Type B pancreatic cell (in vitro differentiated cells): ENCODE measurements around the gene ZGLP1. TPM values are rescaled to one million over a fixed set of nuclear protein-coding genes. Genes with fewer than 3 reads are reported as not detected.

Experiments
- DNase-seq: peaks from one replicate; pipeline ENCODE4 v3.0.0; 2021; ENCODE audit warnings: mixed read lengths; ENCODE audit not compliant: unreplicated experiment; ENCODE audit errors: extremely low spot score
- H3K27ac Mint-ChIP-seq: 2 replicates; pipeline ENCODE4 v1.8.0; 2021; ENCODE audit warnings: mild to moderate bottlenecking, mixed read lengths
- H3K27me3 Mint-ChIP-seq: 2 replicates; pipeline ENCODE4 v1.8.0; 2021; ENCODE audit warnings: mixed read lengths
- H3K36me3 Mint-ChIP-seq: 2 replicates; pipeline ENCODE4 v1.8.0; 2021; ENCODE audit warnings: mixed read lengths
- H3K4me1 Mint-ChIP-seq: one replicate; pipeline ENCODE4 v1.8.0; 2021; ENCODE audit warnings: mixed read lengths; ENCODE audit not compliant: unreplicated experiment
- H3K4me3 Mint-ChIP-seq: 2 replicates; pipeline ENCODE4 v1.8.0; 2021; ENCODE audit warnings: mild to moderate bottlenecking, mixed read lengths
- H3K9me3 Mint-ChIP-seq: 2 replicates; pipeline ENCODE4 v1.8.0; 2021; ENCODE audit warnings: mixed read lengths
- total RNA-seq: library from RNA; stranded (reverse); gene quantifications from 2 replicates; pipeline ENCODE4 v1.2.1, GENCODE V29; 2021; ENCODE audit warnings: low replicate concordance
- TF ChIP-seq, protein P1 (sequence below): fragments of 200-600 bp; sonication (generic); conservative IDR thresholded peaks from 2 replicates; pipeline ENCODE4 v1.5.0; 2021; ENCODE audit warnings: antibody characterized with exemption, mild to moderate bottlenecking

Gene ZGLP1
- total RNA-seq, 1 donor from 2014 or later: 17.0 TPM

- Mint-ChIP-seq H3K36me3 (peaks cover 10% of the 10 kb centered on the region), H3K4me3 (no peak overlapping the region), H3K4me1 (no peaks in the 10 kb centered on the region), H3K27me3 (no peaks in the 10 kb centered on the region), H3K9me3 (no peaks in the 10 kb centered on the region), H3K27ac (peak overlapping the region; percentile 6)
- TF ChIP-seq, protein P1, sequence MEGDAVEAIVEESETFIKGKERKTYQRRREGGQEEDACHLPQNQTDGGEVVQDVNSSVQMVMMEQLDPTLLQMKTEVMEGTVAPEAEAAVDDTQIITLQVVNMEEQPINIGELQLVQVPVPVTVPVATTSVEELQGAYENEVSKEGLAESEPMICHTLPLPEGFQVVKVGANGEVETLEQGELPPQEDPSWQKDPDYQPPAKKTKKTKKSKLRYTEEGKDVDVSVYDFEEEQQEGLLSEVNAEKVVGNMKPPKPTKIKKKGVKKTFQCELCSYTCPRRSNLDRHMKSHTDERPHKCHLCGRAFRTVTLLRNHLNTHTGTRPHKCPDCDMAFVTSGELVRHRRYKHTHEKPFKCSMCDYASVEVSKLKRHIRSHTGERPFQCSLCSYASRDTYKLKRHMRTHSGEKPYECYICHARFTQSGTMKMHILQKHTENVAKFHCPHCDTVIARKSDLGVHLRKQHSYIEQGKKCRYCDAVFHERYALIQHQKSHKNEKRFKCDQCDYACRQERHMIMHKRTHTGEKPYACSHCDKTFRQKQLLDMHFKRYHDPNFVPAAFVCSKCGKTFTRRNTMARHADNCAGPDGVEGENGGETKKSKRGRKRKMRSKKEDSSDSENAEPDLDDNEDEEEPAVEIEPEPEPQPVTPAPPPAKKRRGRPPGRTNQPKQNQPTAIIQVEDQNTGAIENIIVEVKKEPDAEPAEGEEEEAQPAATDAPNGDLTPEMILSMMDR: no peak
- DNase-seq: no peak
Measured at GRCh38 chr19:10321874-10322835, 12.5 kb upstream of the ZGLP1 start.

DNA sequence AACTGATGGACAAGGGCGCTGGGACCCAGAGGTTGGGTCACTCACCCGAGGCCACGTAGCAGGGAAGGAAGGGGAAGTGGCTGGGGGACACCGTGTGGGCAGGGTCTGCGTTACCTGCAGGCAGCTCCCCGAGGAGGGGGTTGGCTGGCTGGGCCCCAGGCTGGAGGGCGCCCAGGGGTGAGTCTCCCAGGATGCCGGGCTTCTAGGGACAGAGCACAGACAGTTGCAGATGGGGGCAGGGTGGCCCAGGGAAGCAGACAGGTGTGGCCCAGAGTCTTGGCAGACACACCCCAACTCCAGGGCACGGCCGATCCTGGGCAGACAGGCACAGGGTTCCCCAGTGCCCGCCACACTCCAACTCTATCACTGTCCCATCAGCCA, 11.8 kb upstream of the ZGLP1 start:
- H3K36me3 Mint-ChIP-seq: peaks cover 10% of the 10 kb centered on the region
- no peak overlapping the region for H3K4me3 Mint-ChIP-seq
- no peaks in the 10 kb centered on the region for H3K27me3 Mint-ChIP-seq
- no peaks in the 10 kb centered on the region for H3K9me3 Mint-ChIP-seq
- no peak for DNase-seq
- TF ChIP-seq, protein P1: no peak
- no peak overlapping the region for H3K27ac Mint-ChIP-seq
- no peaks in the 10 kb centered on the region for H3K4me1 Mint-ChIP-seq

- Mint-ChIP-seq H3K9me3 (no peaks in the 10 kb centered on the region), H3K4me1 (peaks cover 5% of the 10 kb centered on the region), H3K27me3 (no peaks in the 10 kb centered on the region), H3K27ac (no peak overlapping the region), H3K36me3 (peaks cover 12% of the 10 kb centered on the region), H3K4me3 (no peak overlapping the region)
- DNase-seq: no peak
- TF ChIP-seq, protein P1: no peak
Measured at GRCh38 chr19:10320602-10321416, 11.2 kb upstream of the ZGLP1 start.

DNA sequence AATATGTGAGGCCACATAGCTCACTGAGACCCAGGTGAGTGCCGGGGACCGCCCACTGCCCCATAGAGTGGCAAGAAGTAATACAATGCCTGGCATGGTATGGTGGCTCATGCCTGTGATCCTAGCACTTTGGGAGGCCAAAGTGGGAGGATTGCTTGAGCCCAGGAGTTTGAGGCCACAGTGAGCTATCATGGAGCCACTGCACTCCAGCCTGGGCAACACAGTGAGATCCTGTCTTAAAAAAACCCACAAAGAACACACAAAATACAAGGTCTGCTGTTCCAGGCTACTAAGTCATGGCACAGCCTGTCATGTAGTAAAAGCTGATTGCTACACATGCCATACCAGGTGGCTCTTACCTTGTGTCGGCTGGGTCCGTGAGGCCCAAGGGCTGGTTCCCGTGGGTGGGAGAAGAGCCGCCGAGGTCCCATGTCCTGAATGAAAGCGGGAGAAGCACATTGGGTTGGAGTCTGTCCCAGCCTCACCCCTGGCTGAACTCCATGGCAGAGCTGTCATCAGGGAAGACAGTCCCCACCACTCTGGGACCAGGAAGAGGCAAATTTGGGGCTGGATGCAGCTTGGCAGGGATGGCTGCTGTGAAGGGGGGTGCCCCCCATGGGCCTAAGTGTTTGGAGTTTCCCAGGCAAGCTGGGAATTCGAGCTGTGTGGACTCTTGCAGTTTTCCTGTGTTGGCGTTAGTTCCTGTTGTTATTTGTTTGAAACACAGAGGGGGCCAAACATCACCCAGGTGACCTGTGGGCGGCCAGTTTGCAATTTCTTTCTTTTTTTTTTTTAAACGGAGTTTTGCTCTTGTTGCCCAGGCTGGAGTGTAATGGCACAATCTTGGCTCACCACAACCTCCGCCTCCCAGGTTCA, 9.4 kb upstream of the ZGLP1 start:
- Mint-ChIP-seq H3K27me3 (no peaks in the 10 kb centered on the region), H3K36me3 (peaks cover 13% of the 10 kb centered on the region), H3K27ac (no peak overlapping the region), H3K9me3 (no peaks in the 10 kb centered on the region), H3K4me1 (peaks cover 14% of the 10 kb centered on the region), H3K4me3 (no peak overlapping the region)
- no peak for DNase-seq
- TF ChIP-seq, protein P1: no peak

- H3K27me3 Mint-ChIP-seq: no peaks in the 10 kb centered on the region
- TF ChIP-seq, protein P1: no peak
- no peak overlapping the region for H3K27ac Mint-ChIP-seq
- H3K4me1 Mint-ChIP-seq: peaks cover 14% of the 10 kb centered on the region
- H3K4me3 Mint-ChIP-seq: no peak overlapping the region
- H3K36me3 Mint-ChIP-seq: peaks cover 17% of the 10 kb centered on the region
- no peaks in the 10 kb centered on the region for H3K9me3 Mint-ChIP-seq
- no peak for DNase-seq
Measured at GRCh38 chr19:10317857-10318462, 8.3 kb upstream of the ZGLP1 start.
